ENCODE results near the gene MON1A. TPM values are rescaled to one million over a fixed set of nuclear protein-coding genes. Genes with fewer than 3 reads are reported as not detected.
A peak's percentile ranks its signal among the peaks of the same experiment; 100 is the strongest.
"Not testable (repeated sequence)": the region's sequence is repeated elsewhere in the genome, so short reads cannot be mapped to it uniquely, and the experiment has no call there.

MON1A gene
- total and polyA plus RNA-seq, 7 donors = 13.7 to 37.8 (median 15.9) TPM

DNA sequence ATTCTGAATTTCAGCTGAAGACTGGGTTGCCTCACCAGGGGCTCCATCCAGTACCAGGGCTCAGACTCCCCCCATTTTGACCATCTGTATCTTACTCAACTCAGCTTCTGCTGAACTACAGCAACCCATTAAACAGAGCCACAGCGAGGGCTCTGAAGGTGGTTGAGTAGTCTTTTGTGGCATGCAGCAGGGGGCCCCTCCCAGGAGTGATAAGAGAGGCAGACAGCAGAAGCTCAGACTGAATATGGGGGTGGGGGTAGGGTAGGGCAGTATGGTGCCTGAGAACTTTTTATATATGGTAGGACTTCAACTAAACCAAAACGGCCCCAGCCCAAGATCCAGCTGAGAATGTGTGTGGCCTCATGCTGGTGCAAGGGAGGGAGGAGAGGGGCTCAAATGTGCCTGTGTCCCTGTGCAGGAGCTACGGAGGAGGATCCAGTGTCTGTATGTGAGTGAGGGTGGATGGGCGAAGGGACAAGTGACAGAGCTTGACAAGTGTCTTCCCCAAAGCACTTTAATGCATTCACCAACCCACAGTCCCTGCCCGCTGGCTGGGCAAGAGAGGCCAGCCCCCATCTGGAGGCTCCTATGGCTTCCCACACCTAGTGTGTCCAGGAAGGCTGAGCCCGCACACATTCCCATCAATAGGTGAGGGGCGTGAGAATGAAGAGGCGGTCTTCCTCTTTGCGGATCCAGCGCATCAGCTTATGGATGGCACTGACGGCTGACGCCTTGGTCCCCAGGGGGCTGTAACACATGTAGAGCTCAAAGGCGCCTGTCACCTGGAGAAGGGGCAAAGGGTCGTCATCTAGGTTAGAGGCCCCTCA is 21.0 kb downstream of the MON1A start:
- peaks cover 0 to 45% of the 10 kb centered on the region in 2 donors for H3K36me3 ChIP-seq (ENCODE audit: insufficient read depth in 1 of 2, low read depth in 1 of 2)
- no peak for DNase-seq
- TF ChIP-seq, protein P1, sequence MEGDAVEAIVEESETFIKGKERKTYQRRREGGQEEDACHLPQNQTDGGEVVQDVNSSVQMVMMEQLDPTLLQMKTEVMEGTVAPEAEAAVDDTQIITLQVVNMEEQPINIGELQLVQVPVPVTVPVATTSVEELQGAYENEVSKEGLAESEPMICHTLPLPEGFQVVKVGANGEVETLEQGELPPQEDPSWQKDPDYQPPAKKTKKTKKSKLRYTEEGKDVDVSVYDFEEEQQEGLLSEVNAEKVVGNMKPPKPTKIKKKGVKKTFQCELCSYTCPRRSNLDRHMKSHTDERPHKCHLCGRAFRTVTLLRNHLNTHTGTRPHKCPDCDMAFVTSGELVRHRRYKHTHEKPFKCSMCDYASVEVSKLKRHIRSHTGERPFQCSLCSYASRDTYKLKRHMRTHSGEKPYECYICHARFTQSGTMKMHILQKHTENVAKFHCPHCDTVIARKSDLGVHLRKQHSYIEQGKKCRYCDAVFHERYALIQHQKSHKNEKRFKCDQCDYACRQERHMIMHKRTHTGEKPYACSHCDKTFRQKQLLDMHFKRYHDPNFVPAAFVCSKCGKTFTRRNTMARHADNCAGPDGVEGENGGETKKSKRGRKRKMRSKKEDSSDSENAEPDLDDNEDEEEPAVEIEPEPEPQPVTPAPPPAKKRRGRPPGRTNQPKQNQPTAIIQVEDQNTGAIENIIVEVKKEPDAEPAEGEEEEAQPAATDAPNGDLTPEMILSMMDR (IDR thresholded peaks at IDR 0.05) = no peak
- intact Hi-C loops (cut with DNase I) = loop anchor here (5.0 kb wide), 2 partner anchors 106 to 206 kb away; partner anchors contain the start of gene INKA1 (in 2 of the 2)
- 91 to 96% (median 93%) methylated on average over 14 of the region's 14 CpGs for WGBS, 3 donors
- H3K9me3 ChIP-seq = no peaks in the 10 kb centered on the region
- no peak for ATAC-seq
- H3K4me1 ChIP-seq = peaks cover 7% of the 10 kb centered on the region
- H3K4me3 ChIP-seq = no peak overlapping the region
- H3K27me3 ChIP-seq (ENCODE audit: insufficient read depth in 3 of 3, low read length in 2 of 3) = no peaks in the 10 kb centered on the region
- H3K27ac ChIP-seq = no peak overlapping the region

DNA sequence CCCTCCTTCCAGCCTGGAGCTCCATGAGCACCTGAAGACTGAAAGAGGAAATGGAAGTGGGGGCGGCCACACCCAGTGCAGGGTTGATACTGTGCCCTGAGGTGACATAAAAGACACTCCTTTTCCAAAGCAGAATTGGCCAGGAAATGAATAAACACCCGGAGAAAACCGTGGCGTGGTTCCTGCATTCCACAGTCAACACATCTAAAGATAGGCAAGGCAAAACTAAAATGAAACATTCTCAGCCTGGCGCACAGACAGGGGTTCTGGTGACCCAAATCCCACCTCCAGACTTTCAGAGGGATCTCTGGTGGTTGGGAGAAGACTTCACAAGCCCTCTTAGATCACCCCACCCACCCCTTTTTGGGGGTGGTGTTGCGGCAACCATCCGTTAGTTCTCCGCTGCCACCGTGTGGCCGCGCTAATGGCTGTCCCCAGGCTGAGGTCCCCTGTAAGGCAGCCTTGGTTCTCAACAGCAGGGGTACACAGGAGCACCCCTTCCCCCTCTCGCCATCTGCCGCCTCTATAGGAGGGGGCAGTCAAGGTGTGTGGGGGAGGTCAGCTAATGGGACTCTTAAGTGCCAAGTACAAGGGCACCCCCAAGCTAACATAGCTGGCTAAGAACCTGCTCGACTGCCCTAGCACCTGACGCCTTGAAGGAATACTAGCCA is 23.4 kb downstream of the MON1A start:
- peak in 1 of 2 donors; percentile 32 for DNase-seq
- Histone ChIP-seq H3K4me3 (peak overlapping the region; percentile 39), H3K36me3 (ENCODE audit: insufficient read depth in 1 of 2, low read depth in 1 of 2) (peaks cover 0 to 27% of the 10 kb centered on the region in 2 donors), H3K27me3 (ENCODE audit: insufficient read depth in 3 of 3, low read length in 2 of 3) (no peaks in the 10 kb centered on the region), H3K4me1 (peaks cover 7% of the 10 kb centered on the region), H3K27ac (no peak overlapping the region), H3K9me3 (no peaks in the 10 kb centered on the region)
- peak; percentile 35 to 69 (median 51) for ATAC-seq
- intact Hi-C loops (cut with DNase I) = loop anchor here (5.0 kb wide), 2 partner anchors 104 to 204 kb away; partner anchors contain the start of gene INKA1 (in 2 of the 2)
- TF ChIP-seq, protein P1 (IDR thresholded peaks at IDR 0.05) = peak; percentile 58
- 19 to 21% (median 19%) methylated on average over 15 of the region's 15 CpGs for WGBS, 3 donors

DNA sequence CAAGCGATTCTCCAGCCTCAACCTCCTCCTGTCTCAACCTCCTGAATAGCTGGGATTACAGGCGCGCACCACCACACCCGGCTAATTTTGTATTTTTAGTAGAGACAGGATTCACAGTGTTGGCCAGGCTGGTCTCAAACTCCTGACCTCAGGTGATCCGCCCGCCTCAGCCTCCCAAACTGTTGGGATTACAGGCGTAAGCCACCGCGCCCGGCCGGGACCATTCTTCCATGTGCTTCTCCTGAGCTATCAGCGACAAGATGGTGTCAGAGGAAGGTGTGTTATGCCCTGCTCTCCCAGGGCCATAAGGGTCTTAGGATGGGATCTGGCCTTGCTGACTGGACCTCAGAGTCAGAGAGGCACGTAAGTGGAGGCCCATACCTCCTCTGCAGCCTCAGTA is 25.2 kb downstream of the MON1A start:
- intact Hi-C loops (cut with DNase I) = not testable (repeated sequence)

DNA sequence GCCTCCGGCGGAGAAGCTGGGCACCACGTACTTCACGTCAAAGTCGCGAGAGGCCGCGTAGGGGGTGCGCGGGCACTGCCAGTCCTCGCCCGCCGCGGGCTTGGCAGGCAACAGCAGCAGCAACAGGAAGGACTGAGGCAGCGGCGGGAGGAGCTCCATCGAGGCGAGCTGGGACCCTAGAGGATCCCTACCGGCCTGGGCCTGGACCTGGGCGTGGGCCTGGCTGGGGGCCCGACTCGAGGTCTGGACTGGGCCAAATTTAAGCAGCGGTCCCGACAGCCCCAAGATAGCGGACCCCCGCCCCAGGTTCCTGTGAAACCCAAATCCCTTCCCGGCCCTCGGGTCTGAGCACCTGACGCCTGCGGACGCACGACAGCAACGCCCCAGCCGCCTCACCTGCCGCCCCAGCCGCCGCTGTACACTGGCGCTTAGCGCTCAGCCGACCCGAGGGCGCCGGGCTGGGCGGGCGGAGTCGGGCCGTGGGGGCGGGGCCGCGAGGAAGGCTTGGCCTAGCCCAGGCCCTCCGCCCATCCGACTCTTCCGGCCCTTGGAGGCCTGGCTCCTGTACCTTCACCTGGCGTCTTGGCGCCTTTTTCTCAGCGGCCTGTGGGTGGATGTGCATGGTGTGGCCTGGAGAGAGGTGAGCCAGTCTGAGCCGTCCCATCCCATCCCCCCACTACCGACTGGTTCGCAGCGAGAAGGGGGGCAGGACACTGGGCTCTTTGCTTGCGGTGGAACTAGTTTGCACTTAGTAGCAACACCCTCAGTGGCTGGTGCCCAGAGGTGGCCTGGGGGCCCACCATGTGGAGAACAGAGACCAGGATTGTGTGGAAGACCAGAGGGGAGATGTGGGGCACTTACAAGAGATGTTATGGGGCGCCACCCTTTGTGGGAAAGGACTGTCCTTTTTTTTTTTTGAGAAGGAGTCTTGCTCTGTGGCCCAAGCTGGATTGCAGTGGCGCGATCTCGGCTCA is 25.9 kb downstream of the MON1A start, which contains the start of gene MST1R:
Gene MST1R, minus strand, starts transcription at position 423 of the 974 bp plus-strand sequence. Its CDS starts 264 bp downstream, at position 159.
- H3K27ac ChIP-seq = peak within 1 kb of the TSS; percentile 5
- ATAC-seq (peak; percentile 49 to 68 (median 58)), DNase-seq (peak; percentile 67 to 84)
- peak within 1 kb of the TSS; percentile 59 for H3K4me3 ChIP-seq
- H3K36me3 ChIP-seq (ENCODE audit: insufficient read depth in 1 of 2, low read depth in 1 of 2) = peaks cover 0 to 3% of the 10 kb centered on the region in 2 donors
- H3K4me1 ChIP-seq = peaks cover 12% of the 10 kb centered on the region
- H3K27me3 ChIP-seq (ENCODE audit: insufficient read depth in 3 of 3, low read length in 2 of 3) = no peaks in the 10 kb centered on the region
- WGBS, 3 donors = 36 to 43% (median 37%) methylated on average over 55 to 65 of the region's 65 CpGs
- no peaks in the 10 kb centered on the region for H3K9me3 ChIP-seq
- intact Hi-C loops (cut with DNase I) = no loop called here
- TF ChIP-seq, protein P1 (IDR thresholded peaks at IDR 0.05) = no peak

More for the DNA sequence above, 25.2 kb downstream of the MON1A start:
- DNase-seq; ATAC-seq; H3K4me3 ChIP-seq; H3K36me3 ChIP-seq (ENCODE audit: insufficient read depth in 1 of 2, low read depth in 1 of 2); H3K9me3 ChIP-seq; H3K27me3 ChIP-seq (ENCODE audit: insufficient read depth in 3 of 3, low read length in 2 of 3): not testable (repeated sequence)
- peak overlapping the region; percentile 5 for H3K27ac ChIP-seq
- 93 to 98% (median 98%) methylated on average over 13 of the region's 13 CpGs for WGBS, 3 donors
- peaks cover 12% of the 10 kb centered on the region for H3K4me1 ChIP-seq
